ENCODE data around the gene HDAC9.

Gene HDAC9

GRCh38 chr7:18607025-18607424 lies 111.5 kb downstream of the HDAC9 start:
- no peak for DNase-seq

GRCh38 chr7:18610331-18610948 lies 114.9 kb downstream of the HDAC9 start:
- DNase-seq: no peak

DNA sequence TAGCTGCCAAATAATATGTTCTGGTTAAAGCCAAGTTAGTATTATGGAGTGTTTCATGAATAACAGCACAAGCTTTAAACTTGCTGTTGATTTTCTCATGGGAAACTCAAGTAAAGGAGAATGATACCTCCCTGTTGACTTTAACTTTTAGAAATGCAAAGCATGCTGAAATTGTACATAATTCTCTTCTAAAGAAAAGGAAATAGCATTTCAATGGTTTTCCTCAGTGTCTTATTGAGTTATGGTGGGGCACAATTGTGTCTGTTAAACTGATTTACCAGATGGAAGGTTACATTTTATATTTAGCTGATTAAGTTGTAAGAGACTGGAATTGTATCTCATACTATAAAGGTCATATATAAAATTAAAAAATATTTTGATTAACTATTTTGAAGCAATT lies 119.3 kb downstream of the HDAC9 start:
- DNase-seq: no peak

DNA sequence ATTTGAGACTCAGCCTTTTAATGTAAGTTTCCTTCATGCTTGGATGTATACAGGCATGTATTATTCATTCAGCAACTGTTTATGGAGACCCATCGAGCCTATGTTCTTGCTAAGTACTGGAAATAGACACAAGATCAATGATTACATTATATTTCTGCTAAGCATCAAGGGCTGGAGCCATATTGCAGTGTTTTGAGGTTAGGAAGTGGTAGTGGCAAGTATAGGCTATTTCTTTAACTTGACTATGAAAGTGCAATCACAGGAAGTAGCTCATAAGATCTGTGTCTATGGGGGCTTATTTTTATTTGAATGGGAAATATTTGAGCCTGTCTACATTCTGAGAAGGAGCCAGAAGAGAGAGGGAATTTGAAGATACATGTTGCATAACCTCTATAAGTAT lies 123.8 kb downstream of the HDAC9 start:
- no peak for DNase-seq

GRCh38 chr7:18623389-18623788 lies 127.8 kb downstream of the HDAC9 start:
- no peak for DNase-seq

- no peak for DNase-seq
Measured at GRCh38 chr7:18624459-18624858, 128.9 kb downstream of the HDAC9 start.

GRCh38 chr7:18626086-18626485 lies 130.5 kb downstream of the HDAC9 start:
- no peak for DNase-seq

GRCh38 chr7:18626717-18627116 lies 131.2 kb downstream of the HDAC9 start:
- DNase-seq: no peak

GRCh38 chr7:18637516-18637915 lies 142.0 kb downstream of the HDAC9 start:
- DNase-seq: no peak

GRCh38 chr7:18638594-18639452 lies 143.3 kb downstream of the HDAC9 start:
- no peak for DNase-seq

DNA sequence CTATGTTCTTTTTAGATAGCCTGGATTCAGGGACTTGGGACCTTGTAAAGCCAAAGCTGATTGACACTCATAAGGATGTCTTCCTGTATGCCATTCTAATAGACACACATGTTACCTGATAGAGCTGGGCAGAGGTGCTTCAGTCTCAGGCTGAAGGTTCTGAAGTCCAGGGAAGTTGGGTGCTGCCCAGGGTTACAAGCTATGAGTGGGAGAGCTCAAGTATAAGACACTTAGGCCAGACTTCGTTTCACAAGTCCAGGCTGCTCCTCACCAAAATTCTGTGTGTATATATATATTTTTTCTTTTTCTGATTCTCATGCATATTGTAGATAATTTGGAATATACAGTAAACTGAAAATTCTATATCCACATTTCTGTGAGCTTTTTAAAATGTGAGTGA lies 144.2 kb downstream of the HDAC9 start:
- DNase-seq: no peak

DNA sequence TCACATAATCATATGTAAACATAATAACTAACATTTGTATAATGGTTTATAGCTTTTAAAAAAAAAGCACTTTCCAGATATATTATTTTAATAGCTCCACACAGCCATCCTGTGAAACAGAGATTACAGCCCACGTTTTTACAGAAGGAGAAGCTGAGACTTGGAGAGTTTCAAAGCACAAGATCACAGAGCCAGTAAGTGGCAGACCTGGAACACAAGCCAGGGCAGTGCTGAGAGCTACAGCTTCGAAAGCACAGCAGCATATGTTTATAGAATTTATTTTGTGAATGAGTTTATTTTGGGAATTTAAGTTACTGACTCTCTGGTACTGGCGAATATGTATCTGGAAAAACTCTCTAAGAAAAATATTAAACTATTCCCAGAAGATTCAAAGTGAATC lies 149.4 kb downstream of the HDAC9 start:
- no peak for DNase-seq

DNA sequence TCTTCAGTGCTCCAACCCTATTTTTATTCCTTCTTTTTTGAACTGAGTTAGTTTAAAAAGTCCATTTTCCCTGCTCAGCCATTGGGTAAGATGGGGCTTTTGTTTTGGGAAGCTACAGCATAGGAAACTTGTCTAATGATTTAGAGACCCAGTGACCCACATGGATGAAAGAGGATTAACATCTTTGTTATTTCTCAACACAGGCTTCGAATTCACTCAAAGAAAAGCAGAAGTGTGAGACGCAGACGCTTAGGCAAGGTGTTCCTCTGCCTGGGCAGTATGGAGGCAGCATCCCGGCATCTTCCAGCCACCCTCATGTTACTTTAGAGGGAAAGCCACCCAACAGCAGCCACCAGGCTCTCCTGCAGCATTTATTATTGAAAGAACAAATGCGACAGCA lies 152.0 kb downstream of the HDAC9 start:
- DNase-seq: no peak

DNA sequence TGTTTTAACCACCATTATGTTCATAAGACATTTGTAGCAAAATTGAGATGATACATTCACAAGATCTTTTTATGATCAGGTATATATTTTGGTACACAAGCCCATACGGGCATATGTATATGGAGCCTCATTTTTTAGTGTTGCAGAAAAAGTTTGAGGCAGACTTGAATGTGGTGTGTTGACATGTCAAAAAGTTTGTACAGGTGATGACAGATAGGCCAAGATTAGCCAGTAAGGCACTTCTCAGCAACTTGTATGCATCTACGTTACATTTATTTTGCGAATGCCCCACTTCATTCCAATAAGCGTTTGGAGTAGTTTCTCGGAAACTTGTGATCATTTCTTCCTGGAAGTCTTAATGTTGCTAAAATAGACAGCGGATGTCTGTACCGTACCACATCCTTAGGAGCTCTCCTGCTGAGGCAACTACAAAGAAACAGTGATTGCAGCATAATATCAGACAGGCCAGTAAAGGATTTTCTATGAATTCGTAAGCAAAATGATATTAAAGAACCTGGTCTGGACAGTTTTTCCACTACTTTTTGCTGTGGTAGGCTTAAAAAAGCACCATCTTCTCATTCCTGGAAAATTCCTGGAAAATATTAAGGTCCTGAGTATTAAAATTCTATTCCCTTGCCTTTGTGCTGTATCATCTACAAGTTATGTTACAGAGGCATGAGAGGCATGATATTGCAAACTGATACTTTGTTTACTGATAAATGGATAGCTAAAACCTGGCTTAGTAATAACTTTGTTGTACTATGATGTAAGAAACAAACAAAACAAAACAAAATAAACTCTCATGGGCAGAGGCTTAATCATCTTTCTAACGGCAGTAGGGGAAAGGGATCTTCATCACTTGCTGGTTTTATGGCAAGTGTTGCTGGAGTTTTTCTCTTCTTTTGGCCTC lies 153.6 kb downstream of the HDAC9 start:
- no peak for DNase-seq

DNA sequence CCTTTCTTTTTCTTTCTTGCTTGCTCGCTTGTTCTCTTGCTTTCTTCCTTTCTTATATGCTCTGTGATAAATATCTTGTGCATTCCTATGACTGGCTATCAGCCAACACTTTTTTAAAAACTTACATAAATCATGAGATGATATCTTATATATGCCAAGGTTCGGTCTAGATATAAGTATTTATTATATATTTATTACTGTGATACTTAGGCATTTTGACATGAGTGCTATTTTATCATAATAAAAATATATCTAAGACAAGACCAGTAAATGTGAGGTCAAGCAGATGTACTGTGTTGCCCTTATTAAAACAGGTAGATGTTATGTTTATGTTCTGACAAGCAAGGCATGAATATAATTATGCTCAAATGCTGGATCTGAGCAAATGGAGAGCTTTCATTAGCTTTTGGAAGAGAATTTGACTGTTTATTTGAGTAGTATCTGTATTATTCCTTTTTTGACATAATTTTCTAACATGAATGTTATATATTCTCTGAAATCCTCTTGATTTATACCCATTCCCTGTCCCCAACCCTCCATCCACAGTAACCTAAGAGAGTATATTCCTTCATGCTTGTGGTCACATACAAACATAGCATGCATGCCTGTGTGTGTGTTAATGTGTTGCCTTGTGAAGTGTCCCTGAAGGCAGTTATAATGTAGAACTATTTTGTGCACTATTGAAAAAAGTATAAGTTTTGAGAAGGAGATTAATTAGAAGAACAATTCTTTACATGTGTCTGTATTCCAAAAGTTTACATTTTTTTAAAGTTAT lies 158.0 kb downstream of the HDAC9 start:
- no peak for DNase-seq

GRCh38 chr7:18654709-18655108 lies 159.2 kb downstream of the HDAC9 start:
- no peak for DNase-seq

GRCh38 chr7:18655506-18655905 lies 160.0 kb downstream of the HDAC9 start:
- no peak for DNase-seq

GRCh38 chr7:18655912-18656311 lies 160.4 kb downstream of the HDAC9 start:
- DNase-seq: no peak

DNA sequence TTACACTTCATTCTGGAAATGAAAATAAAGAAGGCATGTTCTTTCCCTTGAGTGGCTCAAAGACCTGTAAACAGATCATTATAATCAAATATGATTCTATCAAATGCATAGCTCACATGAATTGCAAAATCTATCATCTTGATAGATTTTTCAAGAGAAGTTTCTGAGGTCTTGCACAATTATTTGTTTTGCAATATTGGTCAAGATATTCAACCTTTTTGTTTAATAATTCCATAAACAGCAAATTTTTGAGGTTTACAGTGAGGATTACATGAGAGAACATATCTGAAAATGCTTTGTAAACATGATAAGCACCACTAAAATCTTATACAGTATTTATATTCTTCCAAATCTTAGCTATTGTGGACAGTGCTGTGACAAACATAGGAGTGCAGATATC lies 160.8 kb downstream of the HDAC9 start:
- DNase-seq: no peak

DNA sequence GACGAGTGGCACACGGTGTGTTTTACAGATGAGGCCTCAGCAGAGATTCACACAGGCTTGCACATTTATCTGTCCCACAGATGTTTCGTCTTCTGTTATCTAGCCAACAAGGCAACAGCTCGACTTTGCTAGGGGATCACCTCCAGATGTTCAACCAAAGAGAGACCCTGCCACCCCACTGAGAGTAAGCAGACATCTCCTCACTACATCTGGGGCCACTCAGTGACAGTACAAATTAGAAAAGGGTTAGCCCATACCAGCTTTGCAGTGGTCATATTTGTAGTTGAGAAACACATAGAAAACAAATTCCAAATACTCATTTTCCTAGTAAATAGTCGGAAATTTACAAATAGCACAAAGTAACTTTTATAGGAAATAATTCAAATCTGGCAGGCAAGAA lies 164.2 kb downstream of the HDAC9 start:
- no peak for DNase-seq

DNA sequence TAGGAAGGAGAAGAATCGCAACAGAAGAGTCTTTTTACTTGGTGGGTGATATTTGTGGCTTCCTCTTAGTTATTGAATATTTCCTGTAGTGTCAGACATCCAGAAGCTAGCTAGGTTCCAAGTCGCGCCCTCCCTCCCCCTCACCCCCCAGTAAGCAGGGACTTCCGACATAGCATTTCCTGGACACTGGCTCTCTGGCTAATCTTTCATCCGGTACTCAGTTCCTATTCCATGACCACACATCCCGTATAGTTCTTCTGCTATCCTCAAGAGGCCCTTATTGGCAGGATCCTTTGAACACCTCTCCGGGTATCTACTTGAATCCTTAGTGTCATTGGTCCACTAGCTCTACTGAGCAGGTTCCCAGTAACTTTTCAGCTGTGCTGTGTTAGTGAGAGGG lies 167.8 kb downstream of the HDAC9 start:
- no peak for DNase-seq

DNA sequence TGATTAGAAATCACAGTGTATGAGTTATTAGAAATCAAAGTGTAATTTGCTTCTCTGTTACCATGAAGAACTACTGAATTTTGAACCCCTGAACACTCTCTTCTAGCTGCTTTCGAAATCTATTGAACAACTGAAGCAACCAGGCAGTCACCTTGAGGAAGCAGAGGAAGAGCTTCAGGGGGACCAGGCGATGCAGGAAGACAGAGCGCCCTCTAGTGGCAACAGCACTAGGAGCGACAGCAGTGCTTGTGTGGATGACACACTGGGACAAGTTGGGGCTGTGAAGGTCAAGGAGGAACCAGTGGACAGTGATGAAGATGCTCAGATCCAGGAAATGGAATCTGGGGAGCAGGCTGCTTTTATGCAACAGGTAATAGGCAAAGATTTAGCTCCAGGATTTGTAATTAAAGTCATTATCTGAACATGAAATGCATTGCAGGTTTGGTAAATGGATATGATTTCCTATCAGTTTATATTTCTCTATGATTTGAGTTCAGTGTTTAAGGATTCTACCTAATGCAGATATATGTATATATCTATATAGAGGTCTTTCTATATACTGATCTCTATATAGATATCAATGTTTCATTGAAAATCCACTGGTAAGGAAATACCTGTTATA lies 170.7 kb downstream of the HDAC9 start:
- DNase-seq: peak; percentile 41
